GM19372 (cell line): ENCODE measurements around the gene CUL3.
A peak's percentile ranks its signal among the peaks of the same experiment; 100 is the strongest.
"Not testable (repeated sequence)": the region's sequence is repeated elsewhere in the genome, so short reads cannot be mapped to it uniquely, and the experiment has no call there.

Source experiments
- ATAC-seq: cut with Tn5 transposase; IDR thresholded peaks from one replicate; pipeline ENCODE4 v1.9.1; 2021; ENCODE audit warnings: mild to moderate bottlenecking, low read depth, moderate library complexity; ENCODE audit not compliant: unreplicated experiment

The CUL3 gene

GRCh38 chr2:224545884-224546644 is 39.1 kb downstream of the CUL3 start:
- ATAC-seq = no peak

- no peak for ATAC-seq
Observed at GRCh38 chr2:224543939-224544338, 41.2 kb downstream of the CUL3 start.

GRCh38 chr2:224538561-224539138 is 46.5 kb downstream of the CUL3 start:
- no peak for ATAC-seq

GRCh38 chr2:224532931-224533330 is 52.2 kb downstream of the CUL3 start:
- ATAC-seq = no peak

- no peak for ATAC-seq
Observed at GRCh38 chr2:224532441-224532840, 52.7 kb downstream of the CUL3 start.

- ATAC-seq = no peak
Observed at GRCh38 chr2:224528171-224528570, 57.0 kb downstream of the CUL3 start.

GRCh38 chr2:224525774-224526173 is 59.4 kb downstream of the CUL3 start:
- ATAC-seq = no peak

- no peak for ATAC-seq
Observed at GRCh38 chr2:224524657-224525056, 60.5 kb downstream of the CUL3 start.

- ATAC-seq = no peak
Observed at GRCh38 chr2:224523626-224524577, 61.3 kb downstream of the CUL3 start.

- not testable (repeated sequence) for ATAC-seq
Observed at GRCh38 chr2:224522483-224522882, 62.7 kb downstream of the CUL3 start.

- ATAC-seq = peak; percentile 61
Observed at GRCh38 chr2:224520064-224520463, 65.1 kb downstream of the CUL3 start.

- ATAC-seq = no peak
Observed at GRCh38 chr2:224518806-224519580, 66.2 kb downstream of the CUL3 start.

- ATAC-seq = no peak
Observed at GRCh38 chr2:224517963-224518362, 67.2 kb downstream of the CUL3 start.

GRCh38 chr2:224516393-224516792 is 68.8 kb downstream of the CUL3 start:
- ATAC-seq = not testable (repeated sequence)

- no peak for ATAC-seq
Observed at GRCh38 chr2:224513991-224514390, 71.2 kb downstream of the CUL3 start.

GRCh38 chr2:224507789-224508188 is 77.4 kb downstream of the CUL3 start:
- no peak for ATAC-seq

- no peak for ATAC-seq
Observed at GRCh38 chr2:224506494-224506893, 78.7 kb downstream of the CUL3 start.

- ATAC-seq = no peak
Observed at GRCh38 chr2:224498991-224499390, 86.2 kb downstream of the CUL3 start.

GRCh38 chr2:224492531-224492930 is 92.6 kb downstream of the CUL3 start:
- ATAC-seq = no peak

- not testable (repeated sequence) for ATAC-seq
Observed at GRCh38 chr2:224487940-224488339, 97.2 kb downstream of the CUL3 start.
